IMR-90 (cell line): ENCODE results near the gene PNCK. TPM values are rescaled to one million over a fixed set of nuclear protein-coding genes. Genes with fewer than 3 reads are reported as not detected.

ENCODE experiments used
- ATAC-seq: fragments of 200-7000 bp; cut with Tn5 transposase; 2 replicates; pipeline ENCODE4 v1.9.1; 2020; ENCODE audit warnings: low read depth, mild to moderate bottlenecking, moderate library complexity
- BruUV-seq: library from RNA; stranded (reverse); fragments of 400-500 nt; replicated peaks from 2 replicates; lab custom pipeline; 2021; lab: Mats Ljungman, UMichigan
- CTCF ChIA-PET: fragments of 300-600 bp; formaldehyde crosslinking; extraction: SDS; loops from one replicate; lab custom pipeline; 2021; ENCODE audit warnings: antibody characterized with exemption; lab: Yijun Ruan, JAX
- POLR2A ChIA-PET: fragments of 300-600 bp; sonication (Branson Sonifier 250); formaldehyde crosslinking; loops from one replicate; lab custom pipeline; 2022; ENCODE audit warnings: antibody characterized with exemption; ENCODE audit not compliant: unreplicated experiment; lab: Charles Lee
- DNase-seq: peaks from one replicate; pipeline ENCODE4 v3.0.0; 2013
- H2AFZ ChIP-seq: replicated peaks from 2 replicates; pipeline ENCODE3; 2013; ENCODE audit warnings: low read length, mild to moderate bottlenecking; ENCODE audit not compliant: poor library complexity
- H2AK5ac ChIP-seq: 2 replicates; pipeline ENCODE4 v1.6.1; 2013; ENCODE audit warnings: low read depth, low read length, inconsistent platforms
- H2AK9ac ChIP-seq: replicated peaks from 2 replicates; pipeline ENCODE3; 2013; ENCODE audit warnings: mild to moderate bottlenecking, low read depth, low read length, moderate library complexity; ENCODE audit not compliant: poor library complexity
- H2BK120ac ChIP-seq: 2 replicates; pipeline ENCODE4 v1.6.1; 2013; ENCODE audit warnings: low read depth, low read length, inconsistent platforms
- H2BK15ac ChIP-seq: 3 replicates; pipeline ENCODE4 v1.6.1; 2013; ENCODE audit warnings: low read depth, low read length, inconsistent platforms
- H2BK20ac ChIP-seq: 2 replicates; pipeline ENCODE4 v1.6.1; 2013; ENCODE audit warnings: low read depth, mild to moderate bottlenecking, inconsistent platforms, low read length, moderate library complexity
- H2BK5ac ChIP-seq: 2 replicates; pipeline ENCODE4 v1.6.1; 2013; ENCODE audit warnings: mild to moderate bottlenecking, low read depth, low read length, inconsistent platforms; ENCODE audit not compliant: poor library complexity, severe bottlenecking
- H3K14ac ChIP-seq: replicated peaks from 2 replicates; pipeline ENCODE4 v1.6.1; 2013; ENCODE audit warnings: low read depth, low read length, inconsistent platforms
- H3K18ac ChIP-seq: 2 replicates; pipeline ENCODE4 v1.6.1; 2013; ENCODE audit warnings: low read depth, low read length, control low read depth
- H3K23ac ChIP-seq: 2 replicates; pipeline ENCODE4 v1.6.1; 2013; ENCODE audit warnings: low read depth, low read length, inconsistent platforms
- H3K27ac ChIP-seq: 2 replicates; pipeline ENCODE4 v1.5.1; 2013; ENCODE audit warnings: mild to moderate bottlenecking, control low read depth, low read length; ENCODE audit not compliant: insufficient read depth
- H3K27me3 ChIP-seq: 2 replicates; pipeline ENCODE4 v1.6.1; 2013; ENCODE audit warnings: low read length; ENCODE audit not compliant: control insufficient read depth, insufficient read depth
- H3K36me3 ChIP-seq: 2 replicates; pipeline ENCODE4 v1.6.1; 2013; ENCODE audit warnings: low read length, mixed read lengths; ENCODE audit not compliant: control insufficient read depth, insufficient read depth
- H3K4ac ChIP-seq: 2 replicates; pipeline ENCODE4 v1.6.1; 2013; ENCODE audit warnings: low read depth, low read length, inconsistent platforms
- H3K4me1 ChIP-seq: 2 replicates; pipeline ENCODE4 v1.6.1; 2013; ENCODE audit warnings: low read length, mixed read lengths; ENCODE audit not compliant: control insufficient read depth, insufficient read depth
- H3K4me2 ChIP-seq: 2 replicates; pipeline ENCODE4 v1.6.1; 2013; ENCODE audit warnings: low read depth, mild to moderate bottlenecking, control low read depth, low read length, moderate library complexity
- H3K4me3 ChIP-seq: 2 replicates; pipeline ENCODE4 v1.5.1; 2013; ENCODE audit warnings: low read depth, mild to moderate bottlenecking, control low read depth, low read length, moderate library complexity; ENCODE audit not compliant: insufficient read depth
- H3K56ac ChIP-seq: 2 replicates; pipeline ENCODE4 v1.6.1; 2013; ENCODE audit warnings: low read length, inconsistent platforms; ENCODE audit not compliant: insufficient read depth; ENCODE audit errors: extremely low read depth
- H3K79me1 ChIP-seq, 2 experiments: 2 replicates each; pipeline ENCODE4 v1.6.1; 2013; ENCODE audit warnings: low read length in 2 of 2, inconsistent platforms in 1 of 2, low read depth in 1 of 2
- H3K9ac ChIP-seq: 2 replicates; pipeline ENCODE4 v1.6.1; 2013; ENCODE audit warnings: low read depth, low read length, control low read depth
- H3K9me1 ChIP-seq: 2 replicates; pipeline ENCODE4 v1.6.1; 2013; ENCODE audit warnings: low read length, inconsistent platforms; ENCODE audit not compliant: insufficient read depth
- H3K9me3 ChIP-seq: 2 replicates; pipeline ENCODE4 v1.6.1; 2013; ENCODE audit warnings: low read length; ENCODE audit not compliant: control insufficient read depth, insufficient read depth
- H4K20me1 ChIP-seq: 2 replicates; pipeline ENCODE4 v1.6.1; 2013; ENCODE audit warnings: low read length, inconsistent platforms; ENCODE audit not compliant: insufficient read depth
- H4K5ac ChIP-seq: 2 replicates; pipeline ENCODE4 v1.6.1; 2013; ENCODE audit warnings: mild to moderate bottlenecking, low read depth, low read length, control low read depth
- H4K8ac ChIP-seq, 2 experiments: 2 replicates each; pipeline ENCODE4 v1.6.1; 2013; ENCODE audit warnings: low read depth in 2 of 2, low read length in 2 of 2, control low read depth in 1 of 2, inconsistent platforms in 1 of 2
- H4K91ac ChIP-seq: 2 replicates; pipeline ENCODE4 v1.6.1; 2013; ENCODE audit warnings: low read depth, low read length, inconsistent platforms; ENCODE audit not compliant: insufficient read depth
- FOS ChIP-seq: fragments of 150-350 bp; IDR thresholded peaks from 2 replicates; pipeline ENCODE4 v1.6.1; 2016; ENCODE audit warnings: low read depth, low read length
- WGBS, 2 experiments: methylation state at CpG; one replicate each; pipeline versions ENCODE4 v1.1.5 to v1.1.7; 2013; ENCODE audit warnings: missing lambda C conversion rate in 2 of 2; ENCODE audit not compliant: insufficient read length in 1 of 2; ENCODE audit errors: extremely low coverage in 2 of 2; 5-methylcytosine and 5-hydroxymethylcytosine counted together
- dilution Hi-C: fragments of 300-500 bp; cut with HindIII; formaldehyde crosslinking; loops from one replicate; pipeline ENCODE4 v1.14.3; 2018; ENCODE audit warnings: low sequenced_read_pairs; ENCODE audit not compliant: unreplicated experiment
- in situ Hi-C: fragments of 300-500 bp; cut with MboI; formaldehyde crosslinking; loops from 3 replicates; pipeline ENCODE4 v1.14.3; 2019; ENCODE audit warnings: low sequenced_read_pairs, inconsistent platforms, mixed read lengths
- intact Hi-C: fragments of 100-400 bp; cut with micrococcal nuclease; formaldehyde crosslinking; loops from 2 replicates; pipeline ENCODE4 v1.10.0; 2022
- polyA plus RNA-seq, 3 experiments: library from polyadenylated mRNA; depleted of rRNA; stranded (reverse); fragments of >200 nt; gene quantifications; 2 replicates each; pipeline ENCODE4 v1.2.3, GENCODE V29; 2012; ENCODE audit warnings: low replicate concordance in 1 of 3
- total RNA-seq: library from RNA; depleted of rRNA; stranded (reverse); fragments of >200 nt; gene quantifications from 2 replicates; pipeline ENCODE4 v1.2.3, GENCODE V29; 2012

The PNCK gene
- total and polyA plus RNA-seq, 2 of the 4 experiments (the other 2 are of a cell fraction): 0.18 to 0.22 TPM

GRCh38 chrX:153645921-153646488 lies 27.6 kb downstream of the PNCK start:
- no peak overlapping the region for H3K27ac ChIP-seq
- DNase-seq: no peak
- H3K23ac ChIP-seq: no peak overlapping the region
- H2AFZ ChIP-seq: no peak overlapping the region
- no peak overlapping the region for H4K91ac ChIP-seq
- H2BK120ac ChIP-seq: no peak overlapping the region
- H3K9me3 ChIP-seq: peaks cover 2% of the 10 kb centered on the region; the same call in 1 of the 2 replicates
- H3K9ac ChIP-seq: no peak overlapping the region
- no peak overlapping the region for H3K4me2 ChIP-seq
- TF ChIP-seq FOS: no peak
- H3K4me3 ChIP-seq: no peak overlapping the region
- no peaks in the 10 kb centered on the region for H3K4me1 ChIP-seq
- H3K14ac ChIP-seq: no peak overlapping the region
- no peak overlapping the region for H3K4ac ChIP-seq
- no TSS peak for BruUV-seq
- in situ Hi-C loops (no loop called here), intact Hi-C loops (no loop called here), dilution Hi-C loops (no loop called here)
- 27% methylated on average over 6 of the region's 10 CpGs; no CpG with 5 or more reads in 1 of the 2 experiments for WGBS, 2 experiments
- no peak overlapping the region for H2BK20ac ChIP-seq
- H3K9me1 ChIP-seq: no peaks in the 10 kb centered on the region
- H2AK5ac ChIP-seq: no peak overlapping the region
- no peak overlapping the region for H2BK15ac ChIP-seq
- H3K56ac ChIP-seq: no peak overlapping the region
- H2BK5ac ChIP-seq: no peak overlapping the region
- H3K27me3 ChIP-seq: peaks cover 59% of the 10 kb centered on the region
- H3K36me3 ChIP-seq: no peaks in the 10 kb centered on the region
- no peak overlapping the region for H3K18ac ChIP-seq
- no peak overlapping the region for H4K5ac ChIP-seq
- ATAC-seq: no peak
- H3K79me1 ChIP-seq: no peaks in the 10 kb centered on the region
- no peaks in the 10 kb centered on the region for H4K20me1 ChIP-seq
- H2AK9ac ChIP-seq: no peak overlapping the region
- H4K8ac ChIP-seq: no peak overlapping the region
- ChIA-PET CTCF (no interaction called here), POLR2A (no interaction called here)
